HepG2 (cell line): ENCODE data around the gene PACSIN1. TPM values are rescaled to one million over a fixed set of nuclear protein-coding genes. Genes with fewer than 3 reads are reported as not detected.

ENCODE experiments used
- CREM ChIP-seq, 2 experiments: sonication (generic) in 1 of 2; formaldehyde crosslinking in 1 of 2; IDR thresholded peaks; 2 replicates each; pipeline versions ENCODE4 v1.4.0 to v1.6.1; 2016 to 2020; ENCODE audit warnings: antibody characterized with exemption in 1 of 2, mild to moderate bottlenecking in 1 of 2, missing genetic modification reagents in 1 of 2
- HDAC1 ChIP-seq: sonication (generic); formaldehyde crosslinking; IDR thresholded peaks from 2 replicates; pipeline ENCODE4 v1.5.1; 2020; ENCODE audit warnings: mild to moderate bottlenecking, missing genetic modification reagents
- HOXD1 ChIP-seq: sonication (generic); formaldehyde crosslinking; IDR thresholded peaks from 2 replicates; pipeline ENCODE4 v1.5.0; 2020; ENCODE audit warnings: missing genetic modification reagents
- KDM5B ChIP-seq: sonication (generic); formaldehyde crosslinking; IDR thresholded peaks from 2 replicates; pipeline ENCODE4 v1.4.0; 2020; ENCODE audit warnings: missing genetic modification reagents, mild to moderate bottlenecking, borderline replicate concordance
- NPAS2 ChIP-seq: sonication (generic); formaldehyde crosslinking; IDR thresholded peaks from 2 replicates; pipeline ENCODE4 v1.8.0; 2022; ENCODE audit warnings: mild to moderate bottlenecking, missing genetic modification reagents, borderline replicate concordance
- PHF5A ChIP-seq: IDR thresholded peaks from one replicate; pipeline ENCODE4 v1.6.1; 2018; ENCODE audit warnings: low read depth, missing genetic modification reagents; ENCODE audit not compliant: unreplicated experiment
- RARG ChIP-seq: sonication (generic); formaldehyde crosslinking; IDR thresholded peaks from 2 replicates; pipeline ENCODE4 v1.4.0; 2020; ENCODE audit warnings: low read depth, mild to moderate bottlenecking, missing genetic modification reagents
- SIN3A ChIP-seq: IDR thresholded peaks from 2 replicates; pipeline ENCODE4 v1.6.1; 2011; ENCODE audit warnings: low read depth, mild to moderate bottlenecking, control low read depth, low read length, borderline replicate concordance
- UBTF ChIP-seq: sonication (generic); formaldehyde crosslinking; IDR thresholded peaks from 2 replicates; pipeline ENCODE4 v1.4.0; 2020; ENCODE audit warnings: mild to moderate bottlenecking, missing genetic modification reagents
- ZBTB40 ChIP-seq, 2 experiments: fragments of 450-650 bp in 1 of 2; sonication (generic) in 1 of 2; formaldehyde crosslinking in 1 of 2; IDR thresholded peaks; 2 replicates each; pipeline versions ENCODE4 v1.6.1 to v1.8.0; 2016 to 2022; ENCODE audit warnings: antibody characterized with exemption in 1 of 2, mild to moderate bottlenecking in 1 of 2, missing genetic modification reagents in 1 of 2
- ZNF569 ChIP-seq: sonication (generic); formaldehyde crosslinking; IDR thresholded peaks from 2 replicates; pipeline ENCODE4 v1.5.0; 2020; ENCODE audit warnings: mild to moderate bottlenecking, missing genetic modification reagents, moderate library complexity, borderline replicate concordance
- polyA plus RNA-seq, 8 experiments: library from polyadenylated mRNA; depleted of rRNA in 3 of 8; stranded (reverse) in 7 of 8; unstranded in 1 of 8; fragments of >200 nt; fragmentation: Illumina TruSeq in 4 of 8; extraction: Trizol in 4 of 8; gene quantifications; 2 replicates each; pipeline versions ENCODE4 v1.2.1 to v1.2.3, GENCODE V29; 2011 to 2016; ENCODE audit warnings: low read depth in 4 of 8, missing spikeins in 1 of 8, mixed read lengths in 1 of 8; ENCODE audit not compliant: insufficient read depth in 1 of 8
- total RNA-seq, 5 experiments: library from RNA; depleted of rRNA; stranded (reverse); fragments of >200 nt; fragmentation: Illumina TruSeq; extraction: Trizol; gene quantifications; 2 replicates each; pipeline ENCODE4 v1.2.3, GENCODE V29; 2016; ENCODE audit warnings: low read depth in 1 of 5
- TF ChIP-seq, protein P1 (sequence below): sonication (generic); formaldehyde crosslinking; IDR thresholded peaks from 2 replicates; pipeline ENCODE4 v1.4.0; 2020; ENCODE audit warnings: missing genetic modification reagents

PACSIN1 gene
- total and polyA plus RNA-seq, 2 of the 13 experiments (the other 11 are each of a cell fraction or from before 2014, with no cell fraction given), result not detected

DNA sequence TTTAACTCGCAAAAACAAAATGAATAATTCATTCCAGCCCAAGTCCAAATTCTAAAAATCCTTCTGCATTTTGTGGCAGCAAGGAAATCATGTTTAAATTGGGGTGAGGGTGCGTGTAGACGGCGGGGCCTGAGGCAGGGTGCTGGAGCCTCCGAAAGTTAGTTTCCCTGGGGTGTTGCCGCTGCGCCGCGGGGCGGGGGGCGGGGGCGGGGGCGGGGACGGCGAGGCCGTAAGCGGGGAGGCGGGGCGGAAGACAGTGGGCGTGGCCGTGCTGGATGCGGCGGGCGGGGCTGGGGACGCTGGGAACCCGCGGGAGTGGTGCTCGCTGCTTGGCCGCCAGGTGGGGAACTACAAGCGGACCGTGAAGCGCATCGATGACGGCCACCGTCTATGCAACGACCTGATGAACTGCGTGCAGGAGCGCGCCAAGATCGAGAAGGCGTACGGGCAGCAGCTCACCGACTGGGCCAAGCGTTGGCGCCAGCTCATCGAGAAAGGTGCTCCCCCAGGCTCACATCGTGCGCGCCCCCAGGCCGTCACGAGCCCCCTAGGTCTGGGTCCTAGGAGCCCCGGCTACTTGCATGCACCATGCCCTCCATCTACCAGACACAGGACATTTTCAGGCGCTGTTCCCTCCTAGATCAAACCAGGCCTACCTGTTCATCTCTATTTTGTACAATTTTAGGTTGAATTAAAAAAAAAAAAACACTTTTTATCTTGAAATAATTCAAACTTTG lies 61.3 kb downstream of the PACSIN1 start (continued):
- no peak for TF ChIP-seq ZBTB40 (IDR thresholded peaks at IDR 0.05)
- TF ChIP-seq ZBTB40 (CRISPR knock-in tag; IDR thresholded peaks at IDR 0.05), result no peak
- TF ChIP-seq CREM (IDR thresholded peaks at IDR 0.05), result no peak
- TF ChIP-seq CREM (CRISPR knock-in tag; IDR thresholded peaks at IDR 0.05), result no peak
- no peak for TF ChIP-seq NPAS2
- peak; percentile 83 for TF ChIP-seq UBTF
- TF ChIP-seq, protein P1, sequence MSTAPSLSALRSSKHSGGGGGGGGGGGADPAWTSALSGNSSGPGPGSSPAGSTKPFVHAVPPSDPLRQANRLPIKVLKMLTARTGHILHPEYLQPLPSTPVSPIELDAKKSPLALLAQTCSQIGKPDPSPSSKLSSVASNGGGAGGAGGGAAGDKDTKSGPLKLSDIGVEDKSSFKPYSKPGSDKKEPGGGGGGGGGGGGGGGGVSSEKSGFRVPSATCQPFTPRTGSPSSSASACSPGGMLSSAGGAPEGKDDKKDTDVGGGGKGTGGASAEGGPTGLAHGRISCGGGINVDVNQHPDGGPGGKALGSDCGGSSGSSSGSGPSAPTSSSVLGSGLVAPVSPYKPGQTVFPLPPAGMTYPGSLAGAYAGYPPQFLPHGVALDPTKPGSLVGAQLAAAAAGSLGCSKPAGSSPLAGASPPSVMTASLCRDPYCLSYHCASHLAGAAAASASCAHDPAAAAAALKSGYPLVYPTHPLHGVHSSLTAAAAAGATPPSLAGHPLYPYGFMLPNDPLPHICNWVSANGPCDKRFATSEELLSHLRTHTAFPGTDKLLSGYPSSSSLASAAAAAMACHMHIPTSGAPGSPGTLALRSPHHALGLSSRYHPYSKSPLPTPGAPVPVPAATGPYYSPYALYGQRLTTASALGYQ (CRISPR knock-in tag), result no peak
- 0 out of 2 replicates have a peak, but pooled peaks have one; percentile 45 for TF ChIP-seq HOXD1 (CRISPR knock-in tag)
- no peak for TF ChIP-seq ZNF569 (CRISPR knock-in tag)
- TF ChIP-seq SIN3A, result no peak
- TF ChIP-seq PHF5A (CRISPR knock-in tag), result no peak
- TF ChIP-seq RARG (CRISPR knock-in tag), result no peak
- TF ChIP-seq KDM5B (CRISPR knock-in tag), result no peak
- 0 out of 2 replicates have a peak, but pooled peaks have one; percentile 28 for TF ChIP-seq HDAC1
